HEK293 (cell line): ENCODE results near the gene MRGPRG.

Experiments used
- CTCF ChIP-seq: fragments of 450-650 bp; formaldehyde crosslinking; IDR thresholded peaks from 2 replicates; pipeline ENCODE4 v1.5.1; 2016; ENCODE audit warnings: missing biosample characterization, missing genetic modification characterization
- KLF9 ChIP-seq: fragments of 450-650 bp; formaldehyde crosslinking; IDR thresholded peaks from 2 replicates; pipeline ENCODE4 v1.5.1; 2016; ENCODE audit warnings: missing biosample characterization, missing genetic modification characterization, low read depth
- PBX3 ChIP-seq: sonication (generic); formaldehyde crosslinking; IDR thresholded peaks from 2 replicates; pipeline ENCODE4 v1.8.1; 2022; ENCODE audit warnings: mild to moderate bottlenecking, moderate library complexity, missing genetic modification reagents
- ZBTB1 ChIP-seq: fragments of 450-650 bp; formaldehyde crosslinking; IDR thresholded peaks from 2 replicates; pipeline ENCODE4 v1.5.1; 2016; ENCODE audit warnings: missing biosample characterization, missing genetic modification characterization
- ZBTB17 ChIP-seq: fragments of 450-650 bp; formaldehyde crosslinking; IDR thresholded peaks from 2 replicates; pipeline ENCODE4 v1.5.1; 2016; ENCODE audit warnings: missing biosample characterization, missing genetic modification characterization
- ZBTB21 ChIP-seq: fragments of 450-650 bp; formaldehyde crosslinking; IDR thresholded peaks from 2 replicates; pipeline ENCODE4 v1.5.1; 2017; ENCODE audit warnings: missing biosample characterization, missing genetic modification characterization
- ZNF501 ChIP-seq: fragments of 450-650 bp; formaldehyde crosslinking; IDR thresholded peaks from 2 replicates; pipeline ENCODE4 v1.5.1; 2016; ENCODE audit warnings: missing biosample characterization, missing genetic modification characterization

- TF ChIP-seq ZNF501 (no peak), ZBTB1 (no peak), CTCF (no peak), ZBTB17 (no peak), ZBTB21 (tag by site-specific recombination) (no peak), PBX3 (CRISPR knock-in tag) (no peak), KLF9 (tag by site-specific recombination) (no peak)
These were observed 11.0 kb downstream of the MRGPRG start for GRCh38 chr11:3207526-3208189.
